ENCODE data around the gene ERBB4. TPM values are rescaled to one million over a fixed set of nuclear protein-coding genes. Genes with fewer than 3 reads are reported as not detected.

Gene ERBB4
- total and polyA plus RNA-seq, 10 of the 15 experiments (the other 5 are each of a cell fraction or from before 2014, with no cell fraction given): under 0.01 to 0.23 (median 0.01) TPM; not detected in 4

GRCh38 chr2:212109792-212110680 lies 428.6 kb downstream of the ERBB4 start:
- Histone ChIP-seq H3K9ac (ENCODE audit: control insufficient read depth, insufficient read depth, low read length) (no peak overlapping the region), H3K36me3 (ENCODE audit: control insufficient read depth in 2 of 2, insufficient read depth in 2 of 2, low read length in 1 of 2) (no peaks in the 10 kb centered on the region), H3K79me2 (ENCODE audit: control insufficient read depth, insufficient read depth, low read length) (no peaks in the 10 kb centered on the region), H3K9me3 (replicated peaks; ENCODE audit: control insufficient read depth, insufficient read depth, low read length) (no peaks in the 10 kb centered on the region), H3K4me1 (ENCODE audit: control insufficient read depth, insufficient read depth, low read length) (no peaks in the 10 kb centered on the region), H3K27me3 (replicated peaks in 1 of 2; ENCODE audit: control insufficient read depth in 2 of 2, insufficient read depth in 2 of 2, low read length in 1 of 2) (no peaks in the 10 kb centered on the region), H3K4me3 (no peak overlapping the region), H3K4me2 (ENCODE audit: control insufficient read depth, insufficient read depth) (no peak overlapping the region), H3K27ac (ENCODE audit: control insufficient read depth, insufficient read depth) (no peak overlapping the region), H2AFZ (ENCODE audit: control insufficient read depth, low read depth, low read length) (no peak overlapping the region), H4K20me1 (ENCODE audit: control insufficient read depth, insufficient read depth) (no peaks in the 10 kb centered on the region)
- BruUV-seq (replicated peaks): no TSS peak
- TF ChIP-seq, protein P1, sequence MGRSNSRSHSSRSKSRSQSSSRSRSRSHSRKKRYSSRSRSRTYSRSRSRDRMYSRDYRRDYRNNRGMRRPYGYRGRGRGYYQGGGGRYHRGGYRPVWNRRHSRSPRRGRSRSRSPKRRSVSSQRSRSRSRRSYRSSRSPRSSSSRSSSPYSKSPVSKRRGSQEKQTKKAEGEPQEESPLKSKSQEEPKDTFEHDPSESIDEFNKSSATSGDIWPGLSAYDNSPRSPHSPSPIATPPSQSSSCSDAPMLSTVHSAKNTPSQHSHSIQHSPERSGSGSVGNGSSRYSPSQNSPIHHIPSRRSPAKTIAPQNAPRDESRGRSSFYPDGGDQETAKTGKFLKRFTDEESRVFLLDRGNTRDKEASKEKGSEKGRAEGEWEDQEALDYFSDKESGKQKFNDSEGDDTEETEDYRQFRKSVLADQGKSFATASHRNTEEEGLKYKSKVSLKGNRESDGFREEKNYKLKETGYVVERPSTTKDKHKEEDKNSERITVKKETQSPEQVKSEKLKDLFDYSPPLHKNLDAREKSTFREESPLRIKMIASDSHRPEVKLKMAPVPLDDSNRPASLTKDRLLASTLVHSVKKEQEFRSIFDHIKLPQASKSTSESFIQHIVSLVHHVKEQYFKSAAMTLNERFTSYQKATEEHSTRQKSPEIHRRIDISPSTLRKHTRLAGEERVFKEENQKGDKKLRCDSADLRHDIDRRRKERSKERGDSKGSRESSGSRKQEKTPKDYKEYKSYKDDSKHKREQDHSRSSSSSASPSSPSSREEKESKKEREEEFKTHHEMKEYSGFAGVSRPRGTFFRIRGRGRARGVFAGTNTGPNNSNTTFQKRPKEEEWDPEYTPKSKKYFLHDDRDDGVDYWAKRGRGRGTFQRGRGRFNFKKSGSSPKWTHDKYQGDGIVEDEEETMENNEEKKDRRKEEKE (IDR thresholded peaks at IDR 0.05): no peak
- ChIA-PET POLR2A (interaction anchor here (1.0 kb wide), 1 partner anchor 14 kb away, joined by 3 read pairs; no protein-coding TSS in a partner anchor), RAD21 (ENCODE audit: unreplicated experiment) (interaction anchor here (1.1 kb wide), 1 partner anchor 13 kb away, joined by 3 read pairs; no protein-coding TSS in a partner anchor), CTCF (interaction anchor here (0.6 to 1.3 kb wide), 3 partner anchors 18 to 1530 kb away, joined by 3 to 7 read pairs (median 5); no protein-coding TSS in a partner anchor), SMC1A (ENCODE audit: uncharacterized antibody, unreplicated experiment) (interaction anchor here (0.8 to 1.4 kb wide), 5 partner anchors 11 to 707 kb away, joined by 3 read pairs; no protein-coding TSS in a partner anchor)
- DNase-seq (ENCODE audit: low read depth, low spot score) (no peak), ATAC-seq (no peak), FAIRE-seq (no peak)
- WGBS (ENCODE audit: insufficient coverage, insufficient replicate concordance, low lambda C conversion rate, missing lambda C conversion rate): 11% methylated on average over 7 of the region's 7 CpGs
- in situ Hi-C loops (cut with MboI) (no loop called here), intact Hi-C loops (cut with micrococcal nuclease; ENCODE audit: unreplicated experiment) (no loop called here)
